SIG-M5 treated with dmso at 0.1 percent for 504 hours (cell line): ENCODE results near the gene FAM120B.
A peak's percentile ranks its signal among the peaks of the same experiment; 100 is the strongest.

ENCODE experiments used
- DNase-seq: peaks from one replicate; lab custom pipeline; 2025; ENCODE audit not compliant: unreplicated experiment; lab: John Stamatoyannopoulos, UW

FAM120B gene

DNA sequence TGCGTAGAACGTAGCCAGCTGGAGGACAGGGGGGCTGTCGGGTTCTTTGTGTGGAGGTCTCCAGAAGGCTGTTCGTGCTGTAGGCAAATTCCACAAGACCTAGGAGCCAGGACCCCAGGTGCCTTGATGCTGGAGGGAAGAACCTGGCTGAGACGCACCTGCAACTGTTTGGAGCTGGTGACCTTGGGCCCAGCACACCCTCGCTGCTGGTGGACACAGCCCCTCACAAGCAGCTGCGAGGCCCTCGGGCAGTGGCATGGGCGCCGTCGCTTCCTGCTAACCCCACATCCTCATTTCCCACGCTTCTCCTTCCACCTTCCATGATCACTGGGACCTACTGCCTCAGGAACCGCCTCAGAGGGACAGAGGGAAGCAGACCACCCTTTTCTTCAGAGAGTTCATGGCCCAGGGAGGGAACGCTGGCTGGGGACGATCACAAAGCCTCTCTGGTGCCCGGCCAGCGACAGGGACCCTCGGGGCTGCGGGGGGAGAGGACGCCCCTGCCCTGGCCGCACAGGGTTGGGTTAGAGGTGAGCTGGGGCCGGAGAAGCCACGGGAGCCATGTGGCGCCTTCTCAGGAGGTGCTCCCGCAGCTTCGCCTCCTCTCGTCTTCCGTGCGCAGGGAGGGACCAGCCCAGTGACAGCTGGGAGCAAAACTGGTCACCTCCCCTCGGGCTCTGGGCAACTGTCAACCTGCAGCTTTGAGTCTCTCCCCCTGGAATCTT lies 34.1 kb upstream of the FAM120B start:
- DNase-seq = no peak

- no peak for DNase-seq
These were observed 33.4 kb upstream of the FAM120B start for GRCh38 chr6:170273191-170273590.

DNA sequence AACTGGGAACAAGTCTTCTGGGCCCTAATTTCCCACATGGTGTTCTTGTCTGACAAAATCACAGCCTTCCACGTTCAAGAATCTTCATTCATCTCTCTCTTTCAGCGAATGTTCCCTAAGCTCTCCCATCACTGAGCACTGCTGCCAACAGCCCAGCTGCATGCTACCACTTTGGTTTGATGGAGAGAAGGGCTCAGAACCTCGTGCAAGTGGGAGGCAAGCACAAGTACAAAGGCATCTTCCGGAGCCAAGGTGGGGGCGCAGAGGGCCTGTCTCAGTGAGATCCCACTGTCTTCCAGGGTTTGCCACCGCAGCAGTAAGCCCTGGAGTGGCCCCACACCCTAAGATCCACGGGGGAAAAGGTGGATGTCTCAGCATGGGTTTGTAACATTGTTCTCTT lies 32.9 kb upstream of the FAM120B start:
- no peak for DNase-seq

DNA sequence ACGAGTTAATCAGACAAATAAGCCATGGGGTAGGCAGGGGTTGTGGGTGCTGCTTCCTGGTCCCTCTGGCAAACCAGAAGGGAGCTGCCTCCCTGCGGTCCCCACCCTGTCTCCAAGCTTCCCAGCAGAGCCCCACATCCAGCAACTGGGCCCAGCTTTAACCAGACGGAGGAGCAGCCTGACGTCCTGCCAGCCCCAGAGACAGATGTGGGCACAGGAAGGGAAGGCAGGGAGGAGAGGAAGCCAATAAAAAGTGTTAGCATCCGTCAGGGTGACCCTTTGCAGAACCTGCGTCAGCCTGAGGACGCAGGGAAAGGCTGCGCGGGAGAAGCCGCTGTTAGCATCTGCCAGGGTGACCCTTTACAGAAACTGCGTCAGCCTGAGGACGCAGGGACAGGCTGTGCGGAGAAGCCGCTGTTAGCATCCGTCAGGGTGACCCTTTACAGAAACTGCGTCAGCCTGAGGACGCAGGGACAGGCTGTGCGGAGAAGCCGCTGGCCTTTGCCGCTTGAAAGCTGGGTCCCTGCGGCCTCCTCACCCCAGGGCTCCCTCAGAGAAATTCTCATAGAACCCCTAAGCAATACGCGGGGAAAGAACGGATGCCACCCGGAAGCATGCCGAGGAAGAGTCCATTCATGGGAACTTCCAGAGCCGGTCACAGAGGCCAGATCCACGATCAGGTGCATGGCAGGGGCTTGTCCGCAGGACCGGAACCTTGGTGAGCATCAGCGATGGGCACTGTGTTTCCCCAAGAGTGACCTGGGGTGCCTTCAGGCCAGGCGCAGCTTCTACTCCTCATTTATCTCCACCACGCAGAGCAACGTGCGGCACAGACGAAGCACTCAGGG lies 31.6 kb upstream of the FAM120B start:
- DNase-seq = no peak

DNA sequence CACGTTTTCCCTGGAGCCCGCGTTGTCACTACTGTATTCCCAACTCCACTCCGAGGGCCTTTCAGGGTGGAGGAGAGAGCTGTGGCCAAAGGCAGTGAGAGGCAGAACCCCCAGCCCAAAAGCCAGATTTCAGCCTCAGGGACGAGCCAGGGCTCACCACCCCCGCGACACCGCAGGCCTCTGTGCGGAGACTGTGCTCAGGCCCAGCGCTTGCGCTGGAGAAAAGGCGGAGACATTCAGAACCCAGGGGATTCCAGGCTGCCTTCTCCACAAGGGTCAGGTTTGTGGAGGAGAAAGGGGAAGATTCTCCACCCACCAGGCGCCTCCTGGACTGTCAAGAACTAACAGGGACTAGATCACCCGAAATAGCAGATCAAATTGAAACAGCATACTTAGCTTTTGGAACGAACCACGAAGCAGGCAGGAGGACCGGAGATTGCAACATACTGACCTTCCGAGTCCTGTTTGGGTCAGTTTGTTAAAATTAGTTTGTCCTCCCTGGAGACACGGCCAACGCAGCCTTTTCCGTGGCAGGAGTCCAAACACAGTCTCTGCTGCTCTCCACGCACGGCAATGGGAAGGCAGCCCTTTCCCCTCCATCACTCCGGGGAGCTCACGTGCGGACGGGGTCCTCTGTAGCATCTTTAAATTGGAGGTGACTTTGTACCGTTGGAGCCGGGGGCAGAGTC lies 30.0 kb upstream of the FAM120B start:
- DNase-seq = no peak

- DNase-seq = no peak
These were observed 28.4 kb upstream of the FAM120B start for GRCh38 chr6:170277893-170278742.

GRCh38 chr6:170278743-170279094 lies 27.8 kb upstream of the FAM120B start:
- no peak for DNase-seq

- no peak for DNase-seq
These were observed 27.1 kb upstream of the FAM120B start for GRCh38 chr6:170279426-170279825.

GRCh38 chr6:170279977-170280688 lies 26.4 kb upstream of the FAM120B start:
- DNase-seq = peak; percentile 32

GRCh38 chr6:170280689-170281045 lies 25.9 kb upstream of the FAM120B start:
- no peak for DNase-seq

DNA sequence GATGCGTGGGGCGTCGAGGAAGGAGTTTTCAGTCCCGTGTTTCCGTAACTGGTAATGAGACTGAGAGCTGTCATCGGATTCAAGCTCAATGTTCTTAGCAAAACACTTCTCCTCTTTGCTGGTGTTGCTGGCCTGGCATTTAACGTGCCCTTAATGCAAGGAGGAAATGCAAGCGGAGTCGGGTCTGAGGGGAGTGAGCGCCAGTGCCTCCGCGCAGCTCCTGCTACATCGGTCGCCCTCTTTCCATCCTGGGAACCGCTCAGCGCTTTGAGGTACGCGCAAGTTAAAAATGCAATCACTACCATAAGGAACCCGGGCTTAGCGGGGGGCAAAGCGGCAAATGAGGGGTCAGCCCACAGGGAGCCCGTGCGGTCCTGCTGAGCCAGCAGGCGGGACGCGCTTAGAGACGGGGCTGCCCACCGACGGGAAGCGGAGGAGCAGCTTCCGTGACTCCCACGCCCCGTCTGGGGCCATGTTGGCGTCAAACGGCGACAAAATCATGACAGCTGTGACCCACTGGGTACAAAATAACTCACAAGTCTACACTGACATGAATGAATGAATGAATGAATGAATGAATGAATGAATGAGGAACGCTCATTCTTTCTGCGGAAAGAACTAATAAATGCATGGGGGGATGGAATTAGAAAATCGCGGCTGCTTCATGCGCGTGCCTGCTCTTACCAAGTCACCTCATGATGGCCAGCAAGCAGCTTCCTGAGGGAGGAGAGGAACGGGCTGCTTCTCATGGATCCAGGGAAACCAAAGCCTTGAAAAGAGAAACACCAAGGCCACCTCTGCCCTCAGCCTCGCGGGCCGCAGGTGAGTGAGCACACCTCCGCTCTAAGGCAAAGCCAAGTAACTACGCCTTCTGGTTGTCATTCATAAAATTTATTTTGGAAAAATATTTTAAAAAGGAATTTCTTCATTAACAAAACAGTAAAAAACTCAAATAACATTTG lies 24.9 kb upstream of the FAM120B start:
- DNase-seq = no peak

DNA sequence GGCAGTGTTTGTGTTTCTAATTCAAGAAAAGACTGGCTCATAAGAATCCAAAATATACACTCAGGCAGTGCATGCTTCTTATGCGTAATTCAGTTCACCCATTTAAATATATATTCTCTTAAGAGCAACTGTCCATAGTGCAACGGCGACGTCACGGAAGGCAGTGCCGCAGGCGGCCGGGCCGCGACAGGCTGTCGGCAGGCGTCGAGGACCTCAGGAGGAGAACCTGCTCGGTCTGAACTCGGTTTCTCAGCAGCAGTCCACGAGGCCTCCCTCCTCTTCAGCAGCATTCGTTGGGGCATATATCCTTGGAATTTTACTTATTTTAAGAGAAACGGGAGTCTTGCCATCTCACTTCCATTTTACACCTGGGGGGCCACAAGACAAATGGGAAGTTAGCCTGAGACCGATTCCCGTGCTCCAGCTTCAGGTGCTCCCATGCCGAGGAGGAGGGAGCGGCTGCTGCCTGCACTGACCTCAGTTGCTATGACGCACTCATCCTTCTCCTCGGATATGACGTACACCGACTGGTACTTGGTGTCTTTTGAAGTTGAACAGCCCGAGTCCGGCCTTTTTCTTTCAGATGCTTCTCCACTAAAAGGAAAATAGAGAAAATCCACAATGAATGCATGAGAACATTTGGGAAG lies 23.9 kb upstream of the FAM120B start:
- DNase-seq = no peak

GRCh38 chr6:170283212-170284081 lies 23.1 kb upstream of the FAM120B start:
- DNase-seq = no peak

GRCh38 chr6:170284126-170284773 lies 22.3 kb upstream of the FAM120B start:
- no peak for DNase-seq

- DNase-seq = no peak
These were observed 21.6 kb upstream of the FAM120B start for GRCh38 chr6:170284866-170285469.

GRCh38 chr6:170285482-170285881 lies 21.1 kb upstream of the FAM120B start:
- DNase-seq = no peak
